ENCODE results near the gene SCYGR5. TPM values are rescaled to one million over a fixed set of nuclear protein-coding genes. Genes with fewer than 3 reads are reported as not detected.

Gene SCYGR5
- total and polyA plus RNA-seq, 2 donors (not counting 3 experiments of a cell fraction or from before 2014, with no cell fraction given) = not detected

DNA sequence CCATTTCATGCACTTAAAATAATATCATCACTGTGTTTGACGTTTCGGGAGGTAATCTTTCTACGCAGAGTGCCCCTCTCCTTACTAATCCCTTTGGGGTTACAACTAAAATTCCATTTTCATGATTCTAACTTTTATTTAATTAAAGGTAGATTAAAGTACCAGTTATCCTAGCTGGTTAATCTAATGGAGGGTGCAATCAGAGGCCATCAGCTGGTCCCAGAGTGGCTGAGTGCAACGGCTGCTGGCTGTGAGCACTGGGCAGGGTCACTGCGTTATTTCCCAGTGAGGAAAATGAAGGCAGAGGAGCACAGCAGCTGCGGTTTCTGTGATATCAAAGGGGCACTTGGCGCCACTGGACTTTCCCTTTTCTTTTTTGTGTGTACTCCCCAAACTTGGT lies 37.2 kb upstream of the SCYGR5 start:
- no peaks in the 10 kb centered on the region for H3K36me3 ChIP-seq (ENCODE audit: control insufficient read depth in 2 of 2, extremely low read depth in 1 of 2, insufficient read depth in 2 of 2, low read length in 2 of 2)
- intact Hi-C loops (cut with micrococcal nuclease) = no loop called here
- dilution Hi-C loops (cut with MboI; ENCODE audit: extremely low pct_ligation_motif_present, low sequenced_read_pairs) = no loop called here
- H3K27ac ChIP-seq (ENCODE audit: insufficient read depth, low read depth, low read length) = no peak overlapping the region
- no peak overlapping the region for H2AFZ ChIP-seq (ENCODE audit: low read depth, low read length)
- CTCF ChIA-PET = no interaction called here
- H3K4me2 ChIP-seq (ENCODE audit: insufficient read depth, low read length) = no peak overlapping the region
- H4K20me1 ChIP-seq (replicated peaks; ENCODE audit: control insufficient read depth, extremely low read depth, insufficient read depth, low read length) = no peaks in the 10 kb centered on the region
- DNase-seq (ENCODE audit: low read depth, low spot score) = no peak
- no peak overlapping the region for H3K9ac ChIP-seq (replicated peaks; ENCODE audit: extremely low read depth, insufficient read depth, low read length)
- FAIRE-seq = no peak
- H3K4me1 ChIP-seq (ENCODE audit: control insufficient read depth, extremely low read depth, insufficient read depth, low read length) = no peaks in the 10 kb centered on the region
- no TSS peak for BruUV-seq (replicated peaks)
- H3K9me1 ChIP-seq (replicated peaks; ENCODE audit: control insufficient read depth, extremely low read depth, insufficient read depth, low read length) = no peaks in the 10 kb centered on the region
- H3K27me3 ChIP-seq (ENCODE audit: control insufficient read depth in 2 of 2, insufficient read depth in 2 of 2, low read length in 2 of 2) = peaks cover 2 to 3% of the 10 kb centered on the region in 2 experiments
- POLR2A ChIA-PET = no interaction called here
- H3K9me3 ChIP-seq (replicated peaks; ENCODE audit: control insufficient read depth, insufficient read depth, low read length) = no peaks in the 10 kb centered on the region
- no peaks in the 10 kb centered on the region for H3K79me2 ChIP-seq (ENCODE audit: control insufficient read depth, insufficient read depth, low read length)
- no peak for TF ChIP-seq POLR2AphosphoS5 (IDR thresholded peaks at IDR 0.05; ENCODE audit: insufficient read depth, low read depth, low read length)
- no peak for TF ChIP-seq GATA2 (IDR thresholded peaks at IDR 0.05; ENCODE audit: insufficient read depth, insufficient read length, low read depth, low read length)
- TF ChIP-seq, protein P1, sequence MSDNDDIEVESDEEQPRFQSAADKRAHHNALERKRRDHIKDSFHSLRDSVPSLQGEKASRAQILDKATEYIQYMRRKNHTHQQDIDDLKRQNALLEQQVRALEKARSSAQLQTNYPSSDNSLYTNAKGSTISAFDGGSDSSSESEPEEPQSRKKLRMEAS (IDR thresholded peaks at IDR 0.05; ENCODE audit: insufficient read depth, insufficient read length) = no peak
- TF ChIP-seq MYC (IDR thresholded peaks at IDR 0.05; ENCODE audit: low read depth, low read length) = no peak
- TF ChIP-seq FOS (IDR thresholded peaks at IDR 0.05; ENCODE audit: borderline replicate concordance, insufficient read depth, low read length) = no peak
- TF ChIP-seq EZH2 (IDR thresholded peaks at IDR 0.05; ENCODE audit: borderline replicate concordance, low read depth, low read length, severe bottlenecking) = no peak
- TF ChIP-seq POLR2A (IDR thresholded peaks at IDR 0.05; ENCODE audit: low read depth, low read length) = no peak
- TF ChIP-seq JUN (IDR thresholded peaks at IDR 0.05; ENCODE audit: borderline replicate concordance, insufficient read depth, insufficient read length, low read depth) = no peak
- TF ChIP-seq, protein P2, sequence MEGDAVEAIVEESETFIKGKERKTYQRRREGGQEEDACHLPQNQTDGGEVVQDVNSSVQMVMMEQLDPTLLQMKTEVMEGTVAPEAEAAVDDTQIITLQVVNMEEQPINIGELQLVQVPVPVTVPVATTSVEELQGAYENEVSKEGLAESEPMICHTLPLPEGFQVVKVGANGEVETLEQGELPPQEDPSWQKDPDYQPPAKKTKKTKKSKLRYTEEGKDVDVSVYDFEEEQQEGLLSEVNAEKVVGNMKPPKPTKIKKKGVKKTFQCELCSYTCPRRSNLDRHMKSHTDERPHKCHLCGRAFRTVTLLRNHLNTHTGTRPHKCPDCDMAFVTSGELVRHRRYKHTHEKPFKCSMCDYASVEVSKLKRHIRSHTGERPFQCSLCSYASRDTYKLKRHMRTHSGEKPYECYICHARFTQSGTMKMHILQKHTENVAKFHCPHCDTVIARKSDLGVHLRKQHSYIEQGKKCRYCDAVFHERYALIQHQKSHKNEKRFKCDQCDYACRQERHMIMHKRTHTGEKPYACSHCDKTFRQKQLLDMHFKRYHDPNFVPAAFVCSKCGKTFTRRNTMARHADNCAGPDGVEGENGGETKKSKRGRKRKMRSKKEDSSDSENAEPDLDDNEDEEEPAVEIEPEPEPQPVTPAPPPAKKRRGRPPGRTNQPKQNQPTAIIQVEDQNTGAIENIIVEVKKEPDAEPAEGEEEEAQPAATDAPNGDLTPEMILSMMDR (IDR thresholded peaks at IDR 0.05; ENCODE audit: extremely low read depth in 1 of 2, insufficient read depth in 1 of 2, low read depth in 1 of 2, low read length in 2 of 2) = no peak
- no peak overlapping the region for H3K4me3 ChIP-seq (replicated peaks in 1 of 3; ENCODE audit: insufficient read depth in 1 of 3, low read depth in 1 of 3, low read length in 3 of 3)
